ENCODE data around the gene PSENEN.

Gene PSENEN

DNA sequence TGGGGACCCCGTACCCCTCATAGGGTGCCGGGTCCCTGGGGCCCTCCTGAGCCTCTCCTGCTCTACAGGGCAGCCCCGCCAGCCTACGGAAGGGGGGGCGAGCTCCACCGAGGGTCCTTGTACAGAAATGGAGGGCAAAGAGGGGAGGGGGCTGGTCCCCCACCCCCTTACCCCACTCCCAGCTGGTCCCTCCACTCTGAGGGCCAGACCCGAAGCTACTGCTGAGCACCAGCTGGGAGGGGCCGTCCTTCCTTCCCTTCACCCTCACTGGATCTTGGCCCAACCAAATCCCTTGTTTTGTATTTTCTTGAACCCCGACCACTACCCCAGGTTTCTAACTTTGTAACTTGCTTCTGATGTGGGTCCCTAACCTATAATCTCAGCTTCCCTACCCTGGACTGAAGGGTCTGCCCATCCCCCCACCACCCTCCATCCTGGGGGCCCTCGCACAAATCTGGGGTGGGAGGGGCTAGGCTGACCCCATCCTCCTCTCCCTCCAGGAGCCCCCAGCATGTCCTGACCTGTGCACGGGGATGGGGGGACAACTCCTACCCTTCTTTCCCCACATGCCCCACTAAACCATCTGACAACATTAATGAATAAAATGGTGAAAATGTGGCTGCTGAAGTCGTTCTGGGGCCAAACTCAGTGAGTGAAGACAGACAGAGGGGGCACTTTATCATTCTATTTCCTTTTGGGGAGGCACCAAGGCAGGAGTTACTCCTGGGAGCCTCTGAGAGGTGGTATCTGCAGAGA, 42.9 kb downstream of the PSENEN start:
- TF ChIP-seq PPARA (CRISPR knock-in tag; IDR thresholded peaks at IDR 0.05; ENCODE audit: borderline replicate concordance) (no peak), ZFP30 (CRISPR knock-in tag; IDR thresholded peaks at IDR 0.05) (no peak), ZNF565 (CRISPR knock-in tag; conservative IDR thresholded peaks at IDR 0.05; ENCODE audit: low read depth) (no peak), ARNTL (CRISPR knock-in tag; IDR thresholded peaks at IDR 0.05; ENCODE audit: borderline replicate concordance, low read depth) (no peak), CSDC2 (CRISPR knock-in tag; IDR thresholded peaks at IDR 0.05) (no peak), SNAI2 (CRISPR knock-in tag; IDR thresholded peaks at IDR 0.05) (no peak), BACH2 (CRISPR knock-in tag; IDR thresholded peaks at IDR 0.05; ENCODE audit: borderline replicate concordance) (no peak), TCF4 (CRISPR knock-in tag; IDR thresholded peaks at IDR 0.05; ENCODE audit: borderline replicate concordance) (no peak), TOX (CRISPR knock-in tag; IDR thresholded peaks at IDR 0.05; ENCODE audit: borderline replicate concordance) (no peak)
- TF ChIP-seq, protein P1, sequence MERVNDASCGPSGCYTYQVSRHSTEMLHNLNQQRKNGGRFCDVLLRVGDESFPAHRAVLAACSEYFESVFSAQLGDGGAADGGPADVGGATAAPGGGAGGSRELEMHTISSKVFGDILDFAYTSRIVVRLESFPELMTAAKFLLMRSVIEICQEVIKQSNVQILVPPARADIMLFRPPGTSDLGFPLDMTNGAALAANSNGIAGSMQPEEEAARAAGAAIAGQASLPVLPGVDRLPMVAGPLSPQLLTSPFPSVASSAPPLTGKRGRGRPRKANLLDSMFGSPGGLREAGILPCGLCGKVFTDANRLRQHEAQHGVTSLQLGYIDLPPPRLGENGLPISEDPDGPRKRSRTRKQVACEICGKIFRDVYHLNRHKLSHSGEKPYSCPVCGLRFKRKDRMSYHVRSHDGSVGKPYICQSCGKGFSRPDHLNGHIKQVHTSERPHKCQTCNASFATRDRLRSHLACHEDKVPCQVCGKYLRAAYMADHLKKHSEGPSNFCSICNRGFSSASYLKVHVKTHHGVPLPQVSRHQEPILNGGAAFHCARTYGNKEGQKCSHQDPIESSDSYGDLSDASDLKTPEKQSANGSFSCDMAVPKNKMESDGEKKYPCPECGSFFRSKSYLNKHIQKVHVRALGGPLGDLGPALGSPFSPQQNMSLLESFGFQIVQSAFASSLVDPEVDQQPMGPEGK (CRISPR knock-in tag; IDR thresholded peaks at IDR 0.05; ENCODE audit: borderline replicate concordance) = no peak
- TF ChIP-seq, protein P2, sequence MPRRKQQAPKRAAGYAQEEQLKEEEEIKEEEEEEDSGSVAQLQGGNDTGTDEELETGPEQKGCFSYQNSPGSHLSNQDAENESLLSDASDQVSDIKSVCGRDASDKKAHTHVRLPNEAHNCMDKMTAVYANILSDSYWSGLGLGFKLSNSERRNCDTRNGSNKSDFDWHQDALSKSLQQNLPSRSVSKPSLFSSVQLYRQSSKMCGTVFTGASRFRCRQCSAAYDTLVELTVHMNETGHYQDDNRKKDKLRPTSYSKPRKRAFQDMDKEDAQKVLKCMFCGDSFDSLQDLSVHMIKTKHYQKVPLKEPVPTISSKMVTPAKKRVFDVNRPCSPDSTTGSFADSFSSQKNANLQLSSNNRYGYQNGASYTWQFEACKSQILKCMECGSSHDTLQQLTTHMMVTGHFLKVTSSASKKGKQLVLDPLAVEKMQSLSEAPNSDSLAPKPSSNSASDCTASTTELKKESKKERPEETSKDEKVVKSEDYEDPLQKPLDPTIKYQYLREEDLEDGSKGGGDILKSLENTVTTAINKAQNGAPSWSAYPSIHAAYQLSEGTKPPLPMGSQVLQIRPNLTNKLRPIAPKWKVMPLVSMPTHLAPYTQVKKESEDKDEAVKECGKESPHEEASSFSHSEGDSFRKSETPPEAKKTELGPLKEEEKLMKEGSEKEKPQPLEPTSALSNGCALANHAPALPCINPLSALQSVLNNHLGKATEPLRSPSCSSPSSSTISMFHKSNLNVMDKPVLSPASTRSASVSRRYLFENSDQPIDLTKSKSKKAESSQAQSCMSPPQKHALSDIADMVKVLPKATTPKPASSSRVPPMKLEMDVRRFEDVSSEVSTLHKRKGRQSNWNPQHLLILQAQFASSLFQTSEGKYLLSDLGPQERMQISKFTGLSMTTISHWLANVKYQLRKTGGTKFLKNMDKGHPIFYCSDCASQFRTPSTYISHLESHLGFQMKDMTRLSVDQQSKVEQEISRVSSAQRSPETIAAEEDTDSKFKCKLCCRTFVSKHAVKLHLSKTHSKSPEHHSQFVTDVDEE (CRISPR knock-in tag; IDR thresholded peaks at IDR 0.05) = no peak
- ATAC-seq = no peak

DNA sequence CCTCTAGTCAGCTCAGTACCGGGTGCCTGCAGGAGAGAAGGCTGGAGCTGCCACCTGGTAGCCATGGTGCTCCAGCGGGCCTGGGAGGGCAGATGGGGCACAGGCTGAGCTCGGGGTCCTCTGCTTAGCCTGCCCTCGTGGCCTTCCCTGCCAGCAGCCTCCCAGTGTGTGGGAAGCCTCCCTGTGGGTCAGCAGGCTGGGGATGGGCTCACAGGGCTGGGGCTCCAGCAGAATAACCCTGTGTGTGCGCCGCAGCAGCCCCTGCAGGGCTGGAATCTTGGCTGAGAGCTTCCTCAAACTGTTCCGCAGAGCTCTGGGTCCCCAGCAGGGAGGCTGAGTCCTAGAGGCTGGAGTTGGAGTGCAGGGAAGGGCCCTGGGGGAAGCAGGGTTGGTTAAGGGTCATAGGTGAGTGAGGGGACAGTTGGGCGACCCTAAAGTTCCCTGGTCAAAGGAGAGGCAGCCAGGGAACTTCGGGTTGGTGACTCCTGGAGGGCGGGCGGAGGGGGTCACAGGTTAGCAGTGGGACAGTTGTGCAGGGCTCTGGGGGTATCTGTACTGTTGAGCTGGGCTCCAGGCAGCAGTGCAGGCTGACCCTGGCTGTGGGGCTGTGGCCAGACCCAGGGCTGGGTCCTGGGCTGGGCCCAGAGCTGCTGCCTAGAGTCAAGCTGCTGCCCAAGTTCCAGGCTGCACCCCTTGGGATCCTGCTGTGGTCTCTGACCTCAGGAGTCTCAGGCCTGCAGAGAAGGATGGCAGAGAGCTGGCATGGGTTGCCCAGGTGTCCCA, 43.9 kb downstream of the PSENEN start:
- TF ChIP-seq PPARA (CRISPR knock-in tag; IDR thresholded peaks at IDR 0.05; ENCODE audit: borderline replicate concordance) (no peak), RARB (CRISPR knock-in tag; IDR thresholded peaks at IDR 0.05) (no peak), ZFP3 (CRISPR knock-in tag; IDR thresholded peaks at IDR 0.05) (no peak), ZNF8 (CRISPR knock-in tag; IDR thresholded peaks at IDR 0.05) (no peak), BACH2 (CRISPR knock-in tag; IDR thresholded peaks at IDR 0.05; ENCODE audit: borderline replicate concordance) (no peak), TOX (CRISPR knock-in tag; IDR thresholded peaks at IDR 0.05; ENCODE audit: borderline replicate concordance) (no peak), ZNF70 (CRISPR knock-in tag; IDR thresholded peaks at IDR 0.05) (no peak), TCF4 (CRISPR knock-in tag; IDR thresholded peaks at IDR 0.05; ENCODE audit: borderline replicate concordance) (no peak), SNAI2 (CRISPR knock-in tag; IDR thresholded peaks at IDR 0.05) (no peak), GLIS3 (CRISPR knock-in tag; IDR thresholded peaks at IDR 0.05) (no peak)
- TF ChIP-seq, protein P3, sequence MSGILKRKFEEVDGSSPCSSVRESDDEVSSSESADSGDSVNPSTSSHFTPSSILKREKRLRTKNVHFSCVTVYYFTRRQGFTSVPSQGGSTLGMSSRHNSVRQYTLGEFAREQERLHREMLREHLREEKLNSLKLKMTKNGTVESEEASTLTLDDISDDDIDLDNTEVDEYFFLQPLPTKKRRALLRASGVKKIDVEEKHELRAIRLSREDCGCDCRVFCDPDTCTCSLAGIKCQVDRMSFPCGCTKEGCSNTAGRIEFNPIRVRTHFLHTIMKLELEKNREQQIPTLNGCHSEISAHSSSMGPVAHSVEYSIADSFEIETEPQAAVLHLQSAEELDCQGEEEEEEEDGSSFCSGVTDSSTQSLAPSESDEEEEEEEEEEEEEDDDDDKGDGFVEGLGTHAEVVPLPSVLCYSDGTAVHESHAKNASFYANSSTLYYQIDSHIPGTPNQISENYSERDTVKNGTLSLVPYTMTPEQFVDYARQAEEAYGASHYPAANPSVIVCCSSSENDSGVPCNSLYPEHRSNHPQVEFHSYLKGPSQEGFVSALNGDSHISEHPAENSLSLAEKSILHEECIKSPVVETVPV (CRISPR knock-in tag; IDR thresholded peaks at IDR 0.05) = no peak
- TF ChIP-seq, protein P4, sequence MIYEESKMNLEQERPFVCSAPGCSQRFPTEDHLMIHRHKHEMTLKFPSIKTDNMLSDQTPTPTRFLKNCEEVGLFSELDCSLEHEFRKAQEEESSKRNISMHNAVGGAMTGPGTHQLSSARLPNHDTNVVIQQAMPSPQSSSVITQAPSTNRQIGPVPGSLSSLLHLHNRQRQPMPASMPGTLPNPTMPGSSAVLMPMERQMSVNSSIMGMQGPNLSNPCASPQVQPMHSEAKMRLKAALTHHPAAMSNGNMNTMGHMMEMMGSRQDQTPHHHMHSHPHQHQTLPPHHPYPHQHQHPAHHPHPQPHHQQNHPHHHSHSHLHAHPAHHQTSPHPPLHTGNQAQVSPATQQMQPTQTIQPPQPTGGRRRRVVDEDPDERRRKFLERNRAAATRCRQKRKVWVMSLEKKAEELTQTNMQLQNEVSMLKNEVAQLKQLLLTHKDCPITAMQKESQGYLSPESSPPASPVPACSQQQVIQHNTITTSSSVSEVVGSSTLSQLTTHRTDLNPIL (CRISPR knock-in tag; IDR thresholded peaks at IDR 0.05; ENCODE audit: low read depth) = no peak
- TF ChIP-seq, protein P2 (CRISPR knock-in tag; IDR thresholded peaks at IDR 0.05) = no peak
- TF ChIP-seq, protein P5, sequence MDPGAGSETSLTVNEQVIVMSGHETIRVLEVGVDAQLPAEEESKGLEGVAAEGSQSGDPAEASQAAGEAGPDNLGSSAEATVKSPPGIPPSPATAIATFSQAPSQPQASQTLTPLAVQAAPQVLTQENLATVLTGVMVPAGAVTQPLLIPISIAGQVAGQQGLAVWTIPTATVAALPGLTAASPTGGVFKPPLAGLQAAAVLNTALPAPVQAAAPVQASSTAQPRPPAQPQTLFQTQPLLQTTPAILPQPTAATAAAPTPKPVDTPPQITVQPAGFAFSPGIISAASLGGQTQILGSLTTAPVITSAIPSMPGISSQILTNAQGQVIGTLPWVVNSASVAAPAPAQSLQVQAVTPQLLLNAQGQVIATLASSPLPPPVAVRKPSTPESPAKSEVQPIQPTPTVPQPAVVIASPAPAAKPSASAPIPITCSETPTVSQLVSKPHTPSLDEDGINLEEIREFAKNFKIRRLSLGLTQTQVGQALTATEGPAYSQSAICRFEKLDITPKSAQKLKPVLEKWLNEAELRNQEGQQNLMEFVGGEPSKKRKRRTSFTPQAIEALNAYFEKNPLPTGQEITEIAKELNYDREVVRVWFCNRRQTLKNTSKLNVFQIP (CRISPR knock-in tag; IDR thresholded peaks at IDR 0.05; ENCODE audit: borderline replicate concordance, low read depth) = no peak
- ATAC-seq = peak; percentile 6; the same call in 1 of the 3 replicates

Measured in SK-N-SH treated with all-trans-retinoic acid at 6 μM for 48 hours (cell line).